Measurements from ENCODE around the gene ADCY2.

Gene ADCY2

DNA sequence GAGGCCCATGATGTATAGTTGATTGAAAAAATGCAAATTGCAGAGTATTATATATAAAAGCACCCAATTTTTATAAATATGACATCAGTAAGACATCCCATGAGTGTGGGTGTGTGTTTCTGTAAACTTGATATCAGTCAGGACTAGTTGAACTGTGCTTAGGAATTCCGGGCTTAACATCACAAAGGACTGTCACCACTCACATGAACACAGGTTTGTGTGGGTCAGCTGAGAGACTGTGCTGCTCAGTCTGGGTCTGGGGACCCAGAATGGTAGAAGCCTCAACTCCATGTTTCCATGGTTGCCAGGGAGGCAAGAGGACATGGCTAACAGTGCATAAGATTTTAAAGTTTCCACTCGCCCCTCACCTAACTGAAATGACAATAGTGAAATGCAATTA lies 120.3 kb downstream of the ADCY2 start:
- Histone ChIP-seq H3K18ac (ENCODE audit: low read length) (no peak overlapping the region), H3K4me1 (ENCODE audit: control insufficient read depth, low read depth, low read length) (no peaks in the 10 kb centered on the region), H3K79me1 (ENCODE audit: low read length) (peaks cover 12% of the 10 kb centered on the region)

DNA sequence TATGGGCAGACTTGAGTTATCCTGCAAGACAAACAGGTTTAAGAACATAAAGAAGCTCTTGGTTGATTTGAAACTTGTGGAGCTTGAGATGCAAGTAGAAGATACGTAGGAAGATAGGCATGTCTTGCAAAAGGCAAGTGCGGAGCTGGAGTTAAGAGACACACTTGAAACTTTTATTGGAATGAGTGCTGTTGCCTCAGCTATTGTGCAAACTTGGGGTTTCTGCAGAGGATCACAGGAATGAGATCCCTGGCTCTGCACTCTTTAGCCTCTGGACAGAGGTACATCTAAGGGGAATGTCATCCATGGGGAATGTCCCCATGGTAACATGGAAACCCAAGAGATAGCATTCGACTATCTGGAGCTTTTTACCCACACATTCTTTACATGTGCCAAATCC lies 121.1 kb downstream of the ADCY2 start:
- no peak overlapping the region for H4K5ac ChIP-seq (ENCODE audit: low read length)
- no peak overlapping the region for H2BK5ac ChIP-seq (ENCODE audit: low read length)
- WGBS (ENCODE audit: extremely low coverage, insufficient coverage, low lambda C conversion rate) = no CpG with 5 or more reads among the region's 3 CpGs
- H3K23ac ChIP-seq (ENCODE audit: low read length) = no peak overlapping the region
- H3K18ac ChIP-seq (ENCODE audit: low read length) = no peak overlapping the region
- H4K8ac ChIP-seq (ENCODE audit: low read depth, low read length) = no peak overlapping the region
- H3K4ac ChIP-seq (ENCODE audit: low read depth, low read length) = no peak overlapping the region
- no peaks in the 10 kb centered on the region for H3K27me3 ChIP-seq (ENCODE audit: insufficient read depth, low read length, poor library complexity)
- H3K4me3 ChIP-seq (ENCODE audit: low read length) = no peak overlapping the region
- no peak overlapping the region for H3K4me2 ChIP-seq (ENCODE audit: low read length)
- no peak overlapping the region for H2BK120ac ChIP-seq (ENCODE audit: low read depth, low read length)
- no peak overlapping the region for H3K27ac ChIP-seq (ENCODE audit: low read depth, low read length)
- DNase-seq = peak; percentile 52
- H3K79me2 ChIP-seq (ENCODE audit: control insufficient read depth, insufficient read depth, low read length) = peaks cover 19% of the 10 kb centered on the region
- H3K79me1 ChIP-seq (ENCODE audit: low read length) = peaks cover 17% of the 10 kb centered on the region
- no peak overlapping the region for H2BK15ac ChIP-seq (replicated peaks; ENCODE audit: low read depth)
- H3K36me3 ChIP-seq (ENCODE audit: control insufficient read depth, insufficient read depth, low read length) = peaks cover 2% of the 10 kb centered on the region
- H3K9ac ChIP-seq (ENCODE audit: low read length) = no peak overlapping the region
- no peak overlapping the region for H3K56ac ChIP-seq (ENCODE audit: low read length)
- H2AK5ac ChIP-seq (ENCODE audit: low read length) = no peak overlapping the region
- no peaks in the 10 kb centered on the region for H3K4me1 ChIP-seq (ENCODE audit: control insufficient read depth, low read depth, low read length)

More for the DNA sequence above, 120.3 kb downstream of the ADCY2 start:
- Histone ChIP-seq H3K36me3 (ENCODE audit: control insufficient read depth, insufficient read depth, low read length) (no peaks in the 10 kb centered on the region), H4K8ac (ENCODE audit: low read depth, low read length) (no peak overlapping the region), H4K5ac (ENCODE audit: low read length) (no peak overlapping the region), H3K9ac (ENCODE audit: low read length) (no peak overlapping the region), H3K27me3 (ENCODE audit: insufficient read depth, low read length, poor library complexity) (no peaks in the 10 kb centered on the region), H3K23ac (ENCODE audit: low read length) (no peak overlapping the region), H3K79me2 (ENCODE audit: control insufficient read depth, insufficient read depth, low read length) (peaks cover 21% of the 10 kb centered on the region), H3K56ac (ENCODE audit: low read length) (no peak overlapping the region), H2BK15ac (replicated peaks; ENCODE audit: low read depth) (no peak overlapping the region), H2BK120ac (ENCODE audit: low read depth, low read length) (no peak overlapping the region), H2BK5ac (ENCODE audit: low read length) (no peak overlapping the region), H2AK5ac (ENCODE audit: low read length) (no peak overlapping the region), H3K4me3 (ENCODE audit: low read length) (no peak overlapping the region), H3K4ac (ENCODE audit: low read depth, low read length) (no peak overlapping the region), H3K27ac (ENCODE audit: low read depth, low read length) (no peak overlapping the region), H3K4me2 (ENCODE audit: low read length) (no peak overlapping the region)
- DNase-seq = no peak
- WGBS (ENCODE audit: extremely low coverage, insufficient coverage, low lambda C conversion rate) = no CpG with 5 or more reads among the region's 2 CpGs

DNA sequence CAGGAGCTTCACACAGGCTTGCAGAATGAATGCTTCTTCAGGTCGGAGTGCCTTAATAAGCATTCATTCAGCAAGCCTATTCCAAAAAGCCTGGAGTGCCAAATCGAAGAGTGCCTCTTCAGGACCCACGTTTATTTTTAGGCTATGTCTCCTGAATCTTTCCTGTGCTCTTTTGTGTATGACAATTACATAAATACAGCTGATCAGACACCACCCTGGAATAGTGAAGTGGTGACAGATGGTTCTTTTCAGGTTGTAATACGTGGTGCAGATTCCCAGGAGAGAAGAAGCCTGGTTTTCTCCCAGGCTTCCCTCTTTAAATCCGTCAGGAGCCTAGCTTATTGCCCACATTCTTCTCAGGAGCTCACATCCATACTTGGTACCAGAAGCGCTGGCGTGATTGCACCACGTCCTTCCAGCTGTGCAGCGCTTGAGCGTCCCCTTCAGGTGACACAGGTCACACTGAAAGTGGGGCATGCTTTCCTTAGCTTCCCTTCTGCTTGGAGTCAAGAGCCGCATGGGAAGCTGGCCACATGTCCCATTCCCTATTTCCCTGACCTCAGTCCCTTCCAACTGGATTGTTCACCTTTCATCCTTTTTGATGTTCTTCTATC lies 123.1 kb downstream of the ADCY2 start:
- DNase-seq = peak; percentile 85
- Histone ChIP-seq H2BK15ac (replicated peaks; ENCODE audit: low read depth) (no peak overlapping the region), H2BK5ac (ENCODE audit: low read length) (no peak overlapping the region), H3K36me3 (ENCODE audit: control insufficient read depth, insufficient read depth, low read length) (peaks cover 2% of the 10 kb centered on the region), H3K79me1 (ENCODE audit: low read length) (peaks cover 17% of the 10 kb centered on the region), H3K23ac (ENCODE audit: low read length) (no peak overlapping the region), H4K5ac (ENCODE audit: low read length) (no peak overlapping the region), H3K4me1 (ENCODE audit: control insufficient read depth, low read depth, low read length) (no peaks in the 10 kb centered on the region), H3K4me3 (ENCODE audit: low read length) (no peak overlapping the region), H4K8ac (ENCODE audit: low read depth, low read length) (no peak overlapping the region), H3K4me2 (ENCODE audit: low read length) (no peak overlapping the region), H2BK120ac (ENCODE audit: low read depth, low read length) (no peak overlapping the region), H3K56ac (ENCODE audit: low read length) (no peak overlapping the region), H3K27ac (ENCODE audit: low read depth, low read length) (no peak overlapping the region), H3K27me3 (ENCODE audit: insufficient read depth, low read length, poor library complexity) (no peaks in the 10 kb centered on the region), H2AK5ac (ENCODE audit: low read length) (no peak overlapping the region), H3K4ac (ENCODE audit: low read depth, low read length) (no peak overlapping the region), H3K18ac (ENCODE audit: low read length) (no peak overlapping the region), H3K9ac (ENCODE audit: low read length) (no peak overlapping the region), H3K79me2 (ENCODE audit: control insufficient read depth, insufficient read depth, low read length) (peaks cover 17% of the 10 kb centered on the region)
- WGBS (ENCODE audit: extremely low coverage, insufficient coverage, low lambda C conversion rate) = no CpG with 5 or more reads among the region's 11 CpGs

DNA sequence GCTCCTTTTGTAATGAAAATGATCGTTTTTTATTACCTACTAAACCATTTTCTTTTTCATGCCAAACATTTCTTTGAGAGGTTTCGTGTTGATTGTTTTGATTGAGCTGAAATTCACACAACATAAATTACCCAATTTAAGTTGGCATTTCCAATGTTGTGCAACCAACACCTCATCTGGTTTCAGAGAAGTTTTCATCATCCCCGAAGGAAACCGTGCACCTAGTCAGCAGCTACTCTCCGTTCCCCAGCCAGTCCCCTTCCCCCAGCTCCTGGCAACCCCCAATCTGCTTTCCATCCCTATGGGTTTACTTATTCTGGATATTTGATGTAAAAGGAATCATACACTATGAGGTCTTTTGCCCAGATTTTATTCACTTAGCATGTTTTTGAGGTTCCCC lies 123.6 kb downstream of the ADCY2 start:
- H3K4me3 ChIP-seq (ENCODE audit: low read length) = no peak overlapping the region
- no peak overlapping the region for H3K18ac ChIP-seq (ENCODE audit: low read length)
- no peak overlapping the region for H2BK15ac ChIP-seq (replicated peaks; ENCODE audit: low read depth)
- no peaks in the 10 kb centered on the region for H3K4me1 ChIP-seq (ENCODE audit: control insufficient read depth, low read depth, low read length)
- no peak overlapping the region for H4K5ac ChIP-seq (ENCODE audit: low read length)
- no peak overlapping the region for H3K9ac ChIP-seq (ENCODE audit: low read length)
- H3K36me3 ChIP-seq (ENCODE audit: control insufficient read depth, insufficient read depth, low read length) = peaks cover 5% of the 10 kb centered on the region
- H3K27me3 ChIP-seq (ENCODE audit: insufficient read depth, low read length, poor library complexity) = no peaks in the 10 kb centered on the region
- no peak overlapping the region for H2BK5ac ChIP-seq (ENCODE audit: low read length)
- no peak overlapping the region for H3K56ac ChIP-seq (ENCODE audit: low read length)
- peaks cover 19% of the 10 kb centered on the region for H3K79me2 ChIP-seq (ENCODE audit: control insufficient read depth, insufficient read depth, low read length)
- H3K4ac ChIP-seq (ENCODE audit: low read depth, low read length) = no peak overlapping the region
- H3K27ac ChIP-seq (ENCODE audit: low read depth, low read length) = no peak overlapping the region
- no peak overlapping the region for H2AK5ac ChIP-seq (ENCODE audit: low read length)
- no peak overlapping the region for H3K4me2 ChIP-seq (ENCODE audit: low read length)
- no peak overlapping the region for H2BK120ac ChIP-seq (ENCODE audit: low read depth, low read length)
- DNase-seq = no peak
- H4K8ac ChIP-seq (ENCODE audit: low read depth, low read length) = no peak overlapping the region
- peaks cover 17% of the 10 kb centered on the region for H3K79me1 ChIP-seq (ENCODE audit: low read length)
- no peak overlapping the region for H3K23ac ChIP-seq (ENCODE audit: low read length)
- no CpG with 5 or more reads among the region's 5 CpGs for WGBS (ENCODE audit: extremely low coverage, insufficient coverage, low lambda C conversion rate)

DNA sequence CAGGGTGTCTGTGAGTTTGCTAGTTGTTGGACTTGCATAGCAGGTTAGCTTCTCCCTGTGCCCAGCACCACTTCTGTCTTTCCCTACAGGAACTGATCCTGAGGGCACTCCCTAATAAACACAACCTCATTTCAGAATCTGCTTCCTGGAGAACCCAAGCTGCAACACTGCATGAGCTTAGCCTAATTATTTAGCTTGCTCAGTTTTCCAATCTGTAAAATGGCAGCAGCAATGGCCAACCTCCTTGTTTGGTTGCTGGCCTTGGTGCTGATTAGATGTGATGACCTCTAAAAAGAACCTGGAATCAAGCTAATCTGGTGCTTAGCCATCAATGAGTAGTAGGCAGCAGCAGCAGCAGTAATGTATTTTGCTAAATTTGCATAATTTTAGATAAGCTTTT lies 133.9 kb downstream of the ADCY2 start:
- Histone ChIP-seq H3K18ac (ENCODE audit: low read length) (no peak overlapping the region), H2BK5ac (ENCODE audit: low read length) (no peak overlapping the region), H3K9ac (ENCODE audit: low read length) (no peak overlapping the region), H3K4me1 (ENCODE audit: control insufficient read depth, low read depth, low read length) (no peaks in the 10 kb centered on the region), H3K4me3 (ENCODE audit: low read length) (no peak overlapping the region), H4K8ac (ENCODE audit: low read depth, low read length) (no peak overlapping the region), H3K79me1 (ENCODE audit: low read length) (peaks cover 8% of the 10 kb centered on the region), H3K23ac (ENCODE audit: low read length) (no peak overlapping the region), H4K5ac (ENCODE audit: low read length) (no peak overlapping the region), H2BK120ac (ENCODE audit: low read depth, low read length) (no peak overlapping the region), H3K27me3 (ENCODE audit: insufficient read depth, low read length, poor library complexity) (no peaks in the 10 kb centered on the region), H3K27ac (ENCODE audit: low read depth, low read length) (no peak overlapping the region), H3K4me2 (ENCODE audit: low read length) (no peak overlapping the region), H2BK15ac (replicated peaks; ENCODE audit: low read depth) (no peak overlapping the region), H3K79me2 (ENCODE audit: control insufficient read depth, insufficient read depth, low read length) (peaks cover 12% of the 10 kb centered on the region), H3K56ac (ENCODE audit: low read length) (no peak overlapping the region), H3K4ac (ENCODE audit: low read depth, low read length) (no peak overlapping the region), H3K36me3 (ENCODE audit: control insufficient read depth, insufficient read depth, low read length) (no peaks in the 10 kb centered on the region), H2AK5ac (ENCODE audit: low read length) (no peak overlapping the region)
- no peak for DNase-seq

DNA sequence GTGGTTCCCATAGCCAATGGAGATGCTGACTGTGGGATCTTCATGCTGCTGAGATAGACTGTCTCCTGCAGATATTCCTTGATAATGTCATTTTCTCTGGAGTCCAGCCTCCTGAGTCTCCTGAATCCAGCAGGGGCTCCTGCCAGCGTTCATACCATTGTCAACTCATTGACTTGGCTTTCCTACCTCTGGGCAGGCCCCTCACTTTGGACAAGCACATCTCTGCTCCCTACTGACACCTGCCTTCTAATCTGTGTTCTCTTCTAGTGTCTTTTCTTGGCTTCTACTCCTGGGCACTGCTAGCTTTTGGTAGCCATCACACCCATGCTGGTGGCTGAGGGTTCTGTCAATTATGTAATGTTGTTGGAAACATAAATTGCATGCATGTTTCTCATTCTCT lies 138.0 kb downstream of the ADCY2 start:
- Histone ChIP-seq H3K4me3 (ENCODE audit: low read length) (no peak overlapping the region), H3K36me3 (ENCODE audit: control insufficient read depth, insufficient read depth, low read length) (no peaks in the 10 kb centered on the region), H3K27ac (ENCODE audit: low read depth, low read length) (no peak overlapping the region), H2AK5ac (ENCODE audit: low read length) (no peak overlapping the region), H3K79me2 (ENCODE audit: control insufficient read depth, insufficient read depth, low read length) (peaks cover 18% of the 10 kb centered on the region), H3K4me2 (ENCODE audit: low read length) (no peak overlapping the region), H3K23ac (ENCODE audit: low read length) (no peak overlapping the region), H3K56ac (ENCODE audit: low read length) (no peak overlapping the region), H3K18ac (ENCODE audit: low read length) (no peak overlapping the region), H2BK15ac (replicated peaks; ENCODE audit: low read depth) (no peak overlapping the region), H3K4ac (ENCODE audit: low read depth, low read length) (no peak overlapping the region), H2BK120ac (ENCODE audit: low read depth, low read length) (no peak overlapping the region), H3K79me1 (ENCODE audit: low read length) (peaks cover 11% of the 10 kb centered on the region), H4K8ac (ENCODE audit: low read depth, low read length) (no peak overlapping the region), H3K27me3 (ENCODE audit: insufficient read depth, low read length, poor library complexity) (no peaks in the 10 kb centered on the region), H3K4me1 (ENCODE audit: control insufficient read depth, low read depth, low read length) (no peaks in the 10 kb centered on the region), H4K5ac (ENCODE audit: low read length) (no peak overlapping the region), H2BK5ac (ENCODE audit: low read length) (no peak overlapping the region), H3K9ac (ENCODE audit: low read length) (no peak overlapping the region)
- WGBS (ENCODE audit: extremely low coverage, insufficient coverage, low lambda C conversion rate) = no CpG with 5 or more reads among the region's 1 CpG
- DNase-seq = peak; percentile 54

Data from mesendoderm (in vitro differentiated cells).